ENCODE measurements around the gene FBP1. TPM values are rescaled to one million over a fixed set of nuclear protein-coding genes. Genes with fewer than 3 reads are reported as not detected.

The FBP1 gene
- total RNA-seq (2022; extraction: Qiagen RNA extraction; ENCODE audit: low read depth), result not detected in 5 replicates

DNA sequence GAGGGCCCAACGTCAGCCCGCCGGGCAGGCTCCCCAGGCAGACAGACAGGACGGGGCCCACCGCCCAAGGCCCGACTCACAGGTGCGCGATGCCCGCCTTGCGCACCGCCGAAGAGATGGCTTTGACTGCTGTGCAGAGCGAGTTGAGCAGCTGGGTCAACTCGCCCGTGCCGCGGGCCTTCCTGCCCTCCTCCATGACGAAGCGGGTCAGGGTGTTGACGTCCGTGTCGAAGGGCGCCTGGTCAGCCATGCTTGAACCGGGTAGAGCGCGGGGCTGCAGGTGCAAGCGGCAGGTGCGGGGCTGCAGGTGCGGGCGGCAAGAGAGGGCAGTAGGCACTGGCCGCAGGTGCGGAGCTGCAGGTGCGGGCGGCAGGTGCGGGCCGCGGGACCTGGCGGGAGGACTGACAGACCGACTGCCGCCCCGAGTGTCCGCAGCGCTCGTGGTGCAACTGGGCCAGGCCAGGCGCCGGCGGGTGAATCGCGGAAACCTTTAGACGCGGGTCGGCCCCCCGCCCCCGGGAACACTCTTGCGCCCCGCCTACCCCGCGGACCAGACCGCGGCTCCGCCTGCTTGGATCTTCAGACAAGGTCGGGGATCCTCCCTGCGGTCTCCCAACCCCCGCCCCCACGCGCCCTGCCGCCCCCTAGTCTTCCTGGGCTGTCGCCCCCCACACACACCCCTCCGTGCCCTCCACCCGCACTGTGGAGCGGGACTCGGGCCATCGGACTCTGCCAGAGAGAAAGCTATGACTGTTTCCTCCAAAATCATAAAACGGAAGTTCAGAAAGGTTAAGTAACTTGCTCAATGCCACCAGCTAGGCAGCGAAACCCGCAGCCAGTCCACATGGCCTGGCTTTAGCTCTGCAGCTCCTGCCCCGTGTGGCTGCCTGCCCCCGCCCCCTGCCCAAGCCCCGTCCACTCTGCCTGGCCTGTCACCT, at the start of gene FBP1:
Gene FBP1 (minus strand): TSS at position 458 of the 938 bp plus-strand sequence. CDS start 208 bp downstream, at position 250.

DNA sequence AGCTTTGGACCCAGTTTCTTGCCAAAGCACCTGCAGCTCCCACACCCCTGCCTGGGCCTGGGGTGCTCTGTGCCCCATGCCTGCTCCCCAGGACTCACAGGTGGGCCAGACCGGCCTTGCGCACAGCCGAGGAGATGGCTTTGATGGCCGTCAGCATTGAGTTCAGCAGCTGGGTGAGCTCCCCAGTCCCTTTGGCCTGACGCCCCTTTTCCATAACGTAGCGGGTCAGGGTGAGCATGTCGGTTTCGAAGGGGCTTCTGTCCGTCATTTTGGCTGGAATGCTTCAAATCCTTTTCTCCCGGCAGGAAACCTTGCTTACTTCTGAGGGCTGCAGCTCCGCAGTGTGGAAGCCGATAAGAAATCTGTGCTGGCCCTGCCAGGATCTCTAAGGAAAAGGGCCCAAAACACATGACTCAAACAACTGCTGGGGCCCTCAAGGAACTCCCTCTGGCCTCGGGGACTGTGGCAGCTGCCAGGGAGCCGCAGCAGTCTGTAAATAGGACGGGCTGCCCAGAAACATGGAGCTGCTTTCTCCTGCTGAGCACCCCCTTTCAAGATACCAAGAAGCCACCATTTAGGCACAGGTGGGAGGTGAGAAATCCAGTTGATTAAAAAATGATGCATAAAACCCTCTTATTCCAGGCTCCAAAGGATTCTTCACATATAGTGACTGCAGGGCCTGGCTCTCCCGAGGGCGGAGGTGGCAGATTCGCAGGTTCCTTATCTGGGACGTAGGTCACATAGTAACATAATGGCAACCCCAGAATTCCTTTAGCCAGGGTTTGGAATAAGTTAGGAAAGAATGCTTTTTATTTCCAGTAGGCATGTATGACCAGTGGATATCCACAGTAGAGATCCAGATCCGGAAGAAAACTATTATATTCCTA, 45.6 kb downstream of the FBP1 start, which contains the start of gene FBP2:
Gene FBP2 (minus strand): TSS at position 366 of the 887 bp plus-strand sequence. CDS start 98 bp downstream, at position 268.

DNA sequence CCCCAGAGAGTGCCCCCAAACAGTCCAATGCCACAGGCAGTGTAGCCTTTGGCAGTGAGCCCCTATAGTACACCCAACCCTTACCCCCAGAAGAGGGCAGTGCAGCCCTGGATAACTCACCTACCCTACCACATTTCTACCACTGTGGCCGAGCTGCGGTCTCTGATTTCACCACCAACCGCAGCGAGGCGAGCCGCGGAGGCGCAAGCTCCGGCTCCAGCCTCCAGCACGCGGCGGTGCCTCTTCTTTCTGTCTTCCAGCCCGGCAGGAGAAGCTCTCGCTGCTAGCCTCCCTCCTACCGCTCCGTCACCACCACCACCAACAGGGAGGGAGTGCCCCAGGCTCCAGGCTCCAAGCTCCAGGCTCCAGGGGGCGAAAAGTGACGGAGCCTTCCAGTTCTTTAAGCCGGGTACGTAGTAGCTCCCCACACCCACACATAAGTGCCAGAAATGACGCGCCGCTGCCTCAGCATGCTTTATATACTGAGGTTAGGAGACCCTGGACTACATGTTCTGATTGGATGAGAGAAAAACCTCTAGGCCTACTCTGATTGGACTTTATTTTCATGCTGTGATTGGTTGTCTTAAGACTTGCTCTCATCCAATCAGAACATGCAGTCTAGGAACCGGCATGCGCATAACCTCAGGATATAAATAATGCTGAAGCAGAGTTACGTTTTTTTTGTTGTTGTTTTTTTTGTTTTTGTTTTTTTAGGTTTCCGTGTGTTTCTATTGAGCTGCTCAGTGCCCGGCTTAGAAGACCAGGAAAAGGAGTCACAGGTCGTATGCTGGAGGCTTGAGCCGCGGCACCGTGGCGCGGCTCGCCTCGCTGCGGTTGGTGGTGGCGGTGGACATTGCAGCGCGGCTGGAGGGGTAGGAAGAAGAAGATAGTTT, 84.6 kb downstream of the FBP1 start, which contains the start of gene PCAT7:
Gene PCAT7 (plus strand): TSS at position 645 of the 893 bp plus-strand sequence.

Other genes with a start within 250 kb of the FBP1 start
- gene PCAT7, start 84.4 kb downstream of the FBP1 start, total RNA-seq (2022; extraction: Qiagen RNA extraction; ENCODE audit: low read depth), result 0.46 to 1.2 TPM (median 0.80 TPM) in 5 replicates
- gene FBP2, start 45.7 kb downstream of the FBP1 start, total RNA-seq (2022; extraction: Qiagen RNA extraction; ENCODE audit: low read depth), result 0.07 TPM in 1 of 5 replicates, not detected in the others
- 174 to 225 TPM (median 216 TPM) in 5 replicates for gene AOPEP, start 87.2 kb upstream of the FBP1 start, total RNA-seq (2022; extraction: Qiagen RNA extraction; ENCODE audit: low read depth)

Data from A549 treated with RU486 at 1 μM for 4 hours (cell line).